Endometrial microvascular endothelial cells (primary cell): Measurements from ENCODE around the gene CNFN. TPM values are rescaled to one million over a fixed set of nuclear protein-coding genes. Genes with fewer than 3 reads are reported as not detected.
"Not testable (repeated sequence)": the region's sequence is repeated elsewhere in the genome, so short reads cannot be mapped to it uniquely, and the experiment has no call there.

ENCODE experiments used
- in situ Hi-C: cut with HindIII; loops from 2 replicates; pipeline ENCODE4 v1.10.0; 2017; ENCODE audit warnings: low sequenced_read_pairs, low pct_unique_long_range_greater_than_20kb; ENCODE audit errors: inconsistent ontology term
- total RNA-seq: library from RNA; depleted of rRNA; stranded (reverse); fragments of >200 nt; gene quantifications from one replicate; pipeline ENCODE4 v1.2.3, GENCODE V29; 2015; ENCODE audit errors: inconsistent ontology term

Gene CNFN
- total RNA-seq, 1 donor from 2014 or later, result not detected

GRCh38 chr19:42357290-42357689 lies 32.8 kb downstream of the CNFN start:
- in situ Hi-C loops, result no loop called here

GRCh38 chr19:42356686-42357085 lies 33.4 kb downstream of the CNFN start:
- in situ Hi-C loops, result no loop called here

- in situ Hi-C loops, result no loop called here
Observed at GRCh38 chr19:42355896-42356295, 34.2 kb downstream of the CNFN start.

GRCh38 chr19:42353341-42354015 lies 36.6 kb downstream of the CNFN start:
- in situ Hi-C loops, result no loop called here

- in situ Hi-C loops, result no loop called here
Observed at GRCh38 chr19:42352301-42353259, 37.5 kb downstream of the CNFN start.

GRCh38 chr19:42351079-42351735 lies 38.9 kb downstream of the CNFN start:
- in situ Hi-C loops, result no loop called here

- in situ Hi-C loops, result no loop called here
Observed at GRCh38 chr19:42350417-42350816, 39.7 kb downstream of the CNFN start.

GRCh38 chr19:42349378-42350107 lies 40.6 kb downstream of the CNFN start:
- in situ Hi-C loops, result no loop called here

GRCh38 chr19:42348211-42348610 lies 41.9 kb downstream of the CNFN start:
- in situ Hi-C loops, result no loop called here

GRCh38 chr19:42345191-42345812 lies 44.8 kb downstream of the CNFN start:
- in situ Hi-C loops, result no loop called here

- in situ Hi-C loops, result no loop called here
Observed at GRCh38 chr19:42344336-42344893, 45.7 kb downstream of the CNFN start.

GRCh38 chr19:42343344-42344110 lies 46.6 kb downstream of the CNFN start:
- in situ Hi-C loops, result no loop called here

- in situ Hi-C loops, result not testable (repeated sequence)
Observed at GRCh38 chr19:42339922-42340321, 50.2 kb downstream of the CNFN start.

- in situ Hi-C loops, result not testable (repeated sequence)
Observed at GRCh38 chr19:42339126-42339860, 50.8 kb downstream of the CNFN start.
